ENCODE measurements around the gene PPP1R3E.

PPP1R3E gene

DNA sequence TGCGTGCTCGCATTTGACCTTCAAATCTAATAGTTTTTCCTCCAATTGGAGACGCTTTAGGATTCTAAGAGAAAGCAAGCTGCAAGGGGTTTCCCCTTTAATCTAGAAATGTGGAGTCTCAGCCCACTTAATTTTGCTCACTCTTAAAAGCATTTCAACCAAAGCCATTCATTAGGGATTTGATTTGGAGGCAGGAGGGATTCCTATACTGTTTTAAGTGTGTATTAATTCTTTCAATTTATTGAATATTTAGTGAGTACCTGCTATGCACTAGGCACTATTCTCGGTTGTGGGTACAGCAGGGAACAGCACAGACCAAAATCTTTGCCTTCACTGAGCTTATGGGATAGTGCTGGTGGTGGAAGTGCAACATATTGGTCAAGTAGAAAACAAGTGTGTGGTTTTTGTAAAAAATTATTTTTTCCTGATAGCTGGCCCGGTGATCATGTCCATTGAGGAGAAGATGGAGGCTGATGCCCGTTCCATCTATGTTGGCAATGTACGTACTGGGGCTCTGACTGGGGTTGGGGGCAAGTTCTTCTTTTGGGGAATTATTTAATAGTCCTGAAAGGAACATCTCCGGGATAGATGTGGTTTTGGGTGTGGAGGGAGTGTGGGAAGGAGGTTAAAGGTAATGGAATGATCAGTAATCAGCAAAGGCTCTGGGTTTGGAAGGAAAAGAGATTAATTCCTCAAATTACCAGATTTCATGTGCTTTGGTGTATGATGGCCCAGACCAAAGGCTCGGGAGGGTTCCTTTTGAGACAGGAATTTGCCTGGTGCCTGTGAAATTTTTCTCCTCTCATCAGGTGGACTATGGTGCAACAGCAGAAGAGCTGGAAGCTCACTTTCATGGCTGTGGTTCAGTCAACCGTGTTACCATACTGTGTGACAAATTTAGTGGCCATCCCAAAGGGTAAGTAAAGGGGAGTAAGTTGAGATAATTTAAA, 20.2 kb upstream of the PPP1R3E start:
- DNase-seq (ENCODE audit: low read depth): no peak

- DNase-seq (ENCODE audit: low read depth): peak; percentile 21
Measured at GRCh38 chr14:23321572-23322547, 19.2 kb upstream of the PPP1R3E start.

DNA sequence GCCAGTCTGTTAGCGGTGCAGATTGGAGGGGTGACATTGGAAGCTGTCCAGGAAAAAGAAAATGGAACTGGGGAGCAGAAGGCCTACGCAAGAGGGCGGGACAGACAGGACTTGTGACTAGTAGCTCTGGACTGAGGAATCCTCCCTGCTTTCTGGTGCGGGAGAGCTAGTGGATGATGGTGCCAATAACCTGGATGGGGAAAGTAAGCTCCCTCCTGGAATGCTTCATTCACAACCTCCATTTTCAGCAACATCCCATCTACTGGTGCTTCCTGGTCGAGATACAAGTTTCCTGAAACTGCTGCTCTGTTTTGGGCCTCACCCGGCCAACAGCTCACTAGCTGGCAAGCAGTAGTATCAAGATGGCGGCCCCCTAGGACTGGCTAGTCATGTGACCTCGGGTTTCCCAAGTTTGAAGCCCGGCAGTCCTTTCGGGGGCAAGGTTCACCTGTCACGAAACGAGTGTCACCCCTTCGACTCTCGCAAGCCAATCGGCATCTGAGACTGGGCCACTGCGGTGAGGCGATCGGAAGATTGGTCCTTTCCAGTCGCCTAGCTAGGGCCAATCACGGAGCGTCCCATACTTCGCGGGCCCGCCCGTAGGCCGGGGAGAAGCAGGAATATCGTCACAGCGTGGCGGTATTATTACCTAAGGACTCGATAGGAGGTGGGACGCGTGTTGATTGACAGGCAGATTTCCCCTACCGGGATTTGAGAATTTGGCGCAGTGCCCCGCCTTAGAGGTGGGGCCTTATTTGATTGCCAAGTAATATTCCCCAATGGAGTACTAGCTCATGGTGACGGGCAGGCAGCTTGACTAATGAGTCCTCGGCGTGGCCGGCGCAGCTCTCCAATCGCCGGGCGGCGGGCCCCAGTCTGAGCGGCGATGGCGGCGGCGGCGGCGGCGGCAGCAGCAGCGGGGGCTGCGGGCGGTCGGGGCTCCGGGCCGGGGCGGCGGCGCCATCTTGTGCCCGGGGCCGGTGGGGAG, 18.2 kb upstream of the PPP1R3E start, which contains the start of gene PABPN1:
Gene PABPN1 (plus strand): TSS at position 874 of the 988 bp plus-strand sequence. CDS start 13 bp downstream, at position 887.
- peak; percentile 96 for DNase-seq (ENCODE audit: low read depth)

DNA sequence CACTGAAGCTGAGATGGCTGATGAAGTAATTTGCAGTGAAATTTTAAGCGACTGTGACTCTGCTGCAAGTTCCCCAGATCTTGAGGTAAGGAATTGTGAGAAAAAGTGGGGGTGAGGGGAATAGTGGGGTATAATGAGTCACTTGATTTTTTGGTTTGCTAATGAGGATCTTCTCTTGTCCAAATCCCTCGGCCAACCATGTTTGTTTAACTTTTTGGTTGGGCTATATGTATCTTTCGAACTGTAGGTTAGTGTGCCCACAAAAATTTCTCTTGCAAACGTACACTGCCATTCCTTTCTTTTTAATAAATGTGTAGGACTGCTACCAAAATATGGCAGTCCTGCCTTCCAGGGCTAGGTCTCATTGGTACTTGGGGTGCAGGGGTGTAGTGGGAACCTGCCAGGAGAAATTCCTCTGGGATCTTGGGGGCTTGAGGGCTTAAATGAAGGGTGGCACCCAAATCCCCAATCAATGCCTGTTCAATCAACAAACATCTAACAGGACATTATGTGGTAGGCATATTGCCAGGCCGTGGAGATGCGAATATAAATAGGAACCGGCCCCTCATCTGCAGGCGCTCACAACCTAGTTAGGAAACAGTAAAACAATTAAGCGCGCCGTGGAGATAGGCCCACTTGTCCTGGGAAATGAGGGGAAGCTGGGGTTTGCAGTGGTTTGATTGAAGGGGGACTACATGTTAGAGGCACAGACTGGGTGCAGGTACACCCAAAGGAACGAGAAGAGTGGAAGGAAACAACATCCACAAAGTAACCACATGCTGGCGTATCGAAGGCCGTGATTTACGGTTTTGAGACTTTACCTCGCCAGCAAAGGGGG, 17.3 kb upstream of the PPP1R3E start:
- no peak for DNase-seq (ENCODE audit: low read depth)

GRCh38 chr14:23316300-23316699, 13.6 kb upstream of the PPP1R3E start:
- DNase-seq (ENCODE audit: low read depth): no peak

DNA sequence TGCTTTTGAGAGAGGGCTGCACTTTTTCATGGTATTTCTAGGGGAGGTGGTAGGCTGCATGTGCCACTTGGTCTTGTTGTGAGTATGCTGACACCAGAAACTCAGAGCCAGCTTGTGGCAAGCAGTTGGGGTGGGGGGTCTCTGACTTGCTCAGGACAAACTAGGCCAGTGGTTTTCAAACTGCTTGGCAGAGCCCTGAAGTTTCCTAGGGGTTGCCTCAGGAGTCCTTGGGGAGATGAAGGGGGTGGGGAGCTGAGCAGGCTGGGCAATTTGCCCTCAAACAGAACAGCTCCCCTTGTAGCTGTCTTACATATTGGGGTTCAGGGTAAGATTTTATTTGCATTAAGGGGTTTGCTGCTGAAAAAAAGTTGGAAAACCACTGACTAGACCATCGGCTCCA, 7.9 kb upstream of the PPP1R3E start:
- no peak for DNase-seq (ENCODE audit: low read depth)

GRCh38 chr14:23308721-23309445, 6.2 kb upstream of the PPP1R3E start:
- DNase-seq (ENCODE audit: low read depth): no peak

- no peak for DNase-seq (ENCODE audit: low read depth)
Measured at GRCh38 chr14:23307687-23308644, 5.3 kb upstream of the PPP1R3E start.

DNA sequence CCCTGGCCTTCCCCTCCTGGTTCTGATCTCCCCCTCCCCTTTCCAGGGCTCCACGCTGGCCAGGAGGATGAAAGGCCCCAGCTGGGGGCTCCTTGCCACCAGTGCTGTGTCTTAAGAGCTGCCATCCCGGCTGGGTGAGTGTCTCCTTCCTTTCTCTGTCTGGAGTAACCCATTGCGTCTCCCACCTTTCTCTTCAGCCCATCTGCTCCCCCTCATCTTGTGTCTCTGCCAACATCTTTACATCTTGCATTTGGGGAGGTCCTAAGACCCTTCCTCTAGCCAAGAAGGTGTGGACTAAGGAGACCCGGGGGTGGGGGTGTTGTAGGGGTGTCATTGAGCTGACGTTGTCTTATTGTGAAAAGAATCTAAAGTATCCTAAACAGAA, 4.5 kb upstream of the PPP1R3E start:
- no peak for DNase-seq (ENCODE audit: low read depth)

- no peak for DNase-seq (ENCODE audit: low read depth)
Measured at GRCh38 chr14:23306412-23307145, 3.9 kb upstream of the PPP1R3E start, which contains the start of gene BCL2L2. TSS of gene BCL2L2 (plus strand) at chr14:23306833. CDS start at chr14:23307768, 935 bp downstream.

DNA sequence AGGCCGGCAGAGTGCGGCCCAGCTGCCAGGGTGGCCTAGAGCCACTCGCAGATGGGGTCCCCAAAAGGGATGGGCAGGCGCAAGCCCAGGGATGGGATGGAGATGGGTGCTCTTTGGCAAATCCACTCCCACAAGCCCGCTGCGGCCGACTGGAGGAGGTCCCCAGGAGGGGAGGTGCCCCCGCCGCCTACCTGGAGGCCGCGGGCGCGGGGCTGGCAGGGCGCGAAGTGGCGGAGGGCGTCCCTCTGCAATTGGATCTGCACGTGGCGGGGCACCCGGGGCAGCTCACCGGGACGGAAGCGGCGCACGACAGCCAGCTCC, 730 bp downstream of the PPP1R3E start:
- DNase-seq (ENCODE audit: low read depth): peak; percentile 53

GRCh38 chr14:23301288-23301968, 1.2 kb downstream of the PPP1R3E start:
- DNase-seq (ENCODE audit: low read depth): peak; percentile 93

- DNase-seq (ENCODE audit: low read depth): no peak
Measured at GRCh38 chr14:23300687-23301223, 1.9 kb downstream of the PPP1R3E start.

- DNase-seq (ENCODE audit: low read depth): no peak
Measured at GRCh38 chr14:23299986-23300686, 2.5 kb downstream of the PPP1R3E start.

DNA sequence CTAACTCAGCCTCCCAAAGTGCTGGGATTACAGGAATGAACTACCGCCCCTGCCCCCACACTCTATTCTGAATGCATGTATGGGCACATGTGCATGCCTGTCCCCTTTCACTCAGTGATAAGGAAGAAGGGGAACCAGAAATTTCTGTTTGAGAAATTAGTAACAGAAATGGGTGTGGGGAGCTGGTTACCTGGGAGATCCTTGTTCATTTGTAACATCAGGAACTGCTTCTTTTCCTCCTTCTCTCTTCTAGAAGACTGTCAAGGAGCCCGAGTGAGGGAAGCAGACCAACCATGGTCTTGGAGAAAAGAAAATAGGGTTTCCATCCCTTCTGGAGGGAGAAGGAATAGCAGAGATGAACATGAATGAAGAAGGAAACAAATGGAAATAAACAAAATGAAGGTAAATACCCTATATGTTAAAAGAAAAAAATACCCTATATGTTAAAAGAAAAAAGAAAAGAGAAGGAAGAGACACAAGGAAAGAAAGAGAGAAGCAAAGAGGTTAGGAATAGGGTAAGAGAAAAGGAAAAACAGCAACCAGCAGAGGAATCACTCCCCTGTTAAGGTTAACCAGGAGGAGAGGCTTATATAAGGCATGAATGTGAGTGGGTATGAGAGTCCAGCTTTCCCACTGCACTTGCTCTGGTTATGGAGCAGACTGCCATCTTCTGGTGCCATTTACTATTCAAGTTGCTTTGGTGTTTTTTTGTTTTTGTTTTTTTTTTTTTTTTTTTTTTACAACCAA, 3.3 kb downstream of the PPP1R3E start:
- DNase-seq (ENCODE audit: low read depth): no peak
